Heart right ventricle (tissue), 16 donors: ENCODE results near the gene GLCE. TPM values are rescaled to one million over a fixed set of nuclear protein-coding genes. Genes with fewer than 3 reads are reported as not detected.
A peak's percentile ranks its signal among the peaks of the same experiment; 100 is the strongest.

Experiments used
- ATAC-seq, 8 donors: fragments of 200-7000 bp; cut with Tn5 transposase; one replicate each; pipeline ENCODE4 v1.9.1; 2020; ENCODE audit warnings: mild to moderate bottlenecking in 8 of 8, moderate library complexity in 8 of 8, moderate number of reproducible peaks in 1 of 8
- DNase-seq, 2 donors: peaks; one replicate each; pipeline ENCODE4 v3.0.0-alpha.2; 2020
- H3K27ac ChIP-seq, 10 donors: fragments of 200-600 bp; sonication (generic) in 2 of 10; one replicate each; pipeline versions ENCODE4 v1.5.0 to v1.8.0; 2020 to 2022; ENCODE audit warnings: mild to moderate bottlenecking in 3 of 10
- H3K27me3 ChIP-seq, 7 donors: fragments of 200-600 bp; one replicate each; pipeline ENCODE4 v1.8.0; 2021 to 2022; ENCODE audit warnings: mild to moderate bottlenecking in 2 of 7
- H3K36me3 ChIP-seq, 9 donors: fragments of 200-600 bp; sonication (generic) in 1 of 9; one replicate each; pipeline versions ENCODE4 v1.5.0 to v1.8.0; 2020 to 2022; ENCODE audit warnings: mild to moderate bottlenecking in 2 of 9
- H3K4me1 ChIP-seq, 9 donors: fragments of 200-600 bp; sonication (generic) in 1 of 9; one replicate each; pipeline versions ENCODE4 v1.5.0 to v1.8.0; 2020 to 2022; ENCODE audit warnings: mild to moderate bottlenecking in 4 of 9
- H3K4me3 ChIP-seq, 10 donors: fragments of 200-600 bp; sonication (generic) in 2 of 10; one replicate each; pipeline versions ENCODE4 v1.5.0 to v1.8.0; 2020 to 2022; ENCODE audit warnings: mild to moderate bottlenecking in 7 of 10, moderate library complexity in 2 of 10
- H3K9me3 ChIP-seq, 11 donors: fragments of 200-600 bp in 10 of 11; sonication (generic) in 2 of 11; one replicate each; pipeline versions ENCODE4 v1.5.0 to v1.8.0; 2013 to 2022; ENCODE audit warnings: mild to moderate bottlenecking in 2 of 11, control low read depth in 1 of 11, moderate library complexity in 1 of 11
- WGBS, 2 donors: extraction: QIAGEN DNeasy Blood & Tissue Kit; methylation state at CpG; one replicate each; pipeline ENCODE4 v1.1.7; 2013; ENCODE audit warnings: inconsistent platforms in 1 of 2; 5-methylcytosine and 5-hydroxymethylcytosine counted together
- intact Hi-C, 10 donors: fragments of 100-400 bp; cut with DNase I; formaldehyde crosslinking; loops; one replicate each; pipeline versions ENCODE4 v1.11.1 to v1.14.2; 2022
- polyA plus RNA-seq, 2 donors: library from polyadenylated mRNA; stranded (reverse); fragments of 200-250 nt; gene quantifications; one replicate each; pipeline ENCODE4 v1.2.3, GENCODE V29; 2013
- total RNA-seq, 10 donors: library from RNA; stranded (reverse); fragmentation: NEBNext Ultra II Directional in 3 of 10; extraction: Animal tissue kit (Norgen Biotek cat#: 25700) in 3 of 10; gene quantifications; one replicate each; pipeline versions ENCODE4 v1.2.1 to v1.2.4, GENCODE V29; 2021 to 2023
- TF ChIP-seq, protein P1 (sequence below), 9 donors: fragments of 200-600 bp; sonication (generic) in 2 of 9; IDR thresholded peaks; one replicate each; pipeline versions ENCODE4 v1.5.0 to v1.8.0; 2021 to 2022; ENCODE audit warnings: antibody characterized with exemption in 9 of 9, mild to moderate bottlenecking in 5 of 9, moderate library complexity in 1 of 9
- donor health status: Arrhythmogenic right ventricular cardiomyopathy.
- donor health status: ischemic (EF 13 %, LVEDD 7.1; RV severe dilation, severe dysfunction).
- donor health status: healthy with polysubstance abuse.
- donor health status: DM: no; HTN: yes; CAD: no.
- donor health status: DM: no; HTN: no; CAD: no.
- donor health status: ischemic (EF 25% LVEDD 6.9; RV normal size, moderate dysfunction).
- donor health status: ischemic (EF 25% LVEDD 5.7; RV mildly dilated, moderate dysfunction).
- donor health status: healthy.
- donor health status: DM: yes; HTN: yes; CAD: no.
- donor health status: Ischemic cardiomyopathy.
- donor health status: ischemic (EF 35%, LVEDD 5.7; RV mildly dilated, moderate dysfunction).
- donor health status: nonischemic (EF 11% LVEDD 7.7; RV severe dilation, severe dysfunction).
- donor health status: DM: yes; HTN: yes; CAD: no.
- donor health status: PGD.
- donor health status: ischemic (EF 29% LVEDD 5.4; RV normal size, mild dysfunction).
- donor health status: nonischemic (EF 23%, LVEDD 6.1; RV moderate dilation, normal function).

Gene GLCE
- total and polyA plus RNA-seq, 12 donors, result 5.4 to 13.3 (median 7.5) TPM

DNA sequence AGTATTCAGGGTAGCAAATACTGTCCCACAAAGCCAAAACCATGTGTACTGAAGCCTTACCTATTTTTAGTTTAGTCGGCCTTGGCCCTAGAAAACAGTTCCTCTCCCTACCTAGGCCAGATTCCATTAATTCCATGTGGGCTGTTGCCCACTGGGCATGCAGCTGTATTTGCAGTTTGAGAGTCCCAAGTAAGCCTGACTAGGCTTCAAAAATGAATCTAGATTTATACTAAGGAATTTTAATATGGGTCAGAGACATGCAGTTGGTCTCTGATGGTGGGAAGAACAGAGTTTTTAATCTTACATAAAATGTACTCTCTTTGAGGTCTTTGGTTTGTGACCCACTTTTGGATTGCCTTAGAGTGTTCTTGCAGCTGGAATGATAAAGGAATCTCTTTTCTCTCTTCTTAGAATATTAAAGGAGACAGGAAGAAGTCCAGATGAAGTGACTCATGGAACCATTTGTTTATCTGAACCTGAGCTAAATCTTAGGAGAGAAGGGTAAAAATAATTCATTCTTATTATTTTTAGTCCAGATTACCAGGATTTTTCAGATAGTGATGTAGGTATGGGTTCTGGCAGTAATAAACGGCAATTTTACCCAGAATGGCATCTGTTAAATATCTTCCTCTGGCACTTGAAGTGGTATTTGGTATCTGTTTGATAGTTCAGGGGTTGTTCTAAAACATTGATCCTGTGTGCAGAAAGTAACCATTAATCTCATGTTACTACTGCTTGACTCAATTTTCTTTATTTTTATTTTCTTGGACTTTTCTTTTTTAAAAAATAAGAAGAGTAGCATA is 33.8 kb downstream of the GLCE start:
- H3K4me1 ChIP-seq, result peaks cover 2 to 42% (median 24%) of the 10 kb centered on the region in 9 donors
- intact Hi-C loops, result no loop called here
- no peak overlapping the region for H3K4me3 ChIP-seq
- peaks cover 0 to 18% (median 9%) of the 10 kb centered on the region in 11 donors for H3K9me3 ChIP-seq
- TF ChIP-seq, protein P1, sequence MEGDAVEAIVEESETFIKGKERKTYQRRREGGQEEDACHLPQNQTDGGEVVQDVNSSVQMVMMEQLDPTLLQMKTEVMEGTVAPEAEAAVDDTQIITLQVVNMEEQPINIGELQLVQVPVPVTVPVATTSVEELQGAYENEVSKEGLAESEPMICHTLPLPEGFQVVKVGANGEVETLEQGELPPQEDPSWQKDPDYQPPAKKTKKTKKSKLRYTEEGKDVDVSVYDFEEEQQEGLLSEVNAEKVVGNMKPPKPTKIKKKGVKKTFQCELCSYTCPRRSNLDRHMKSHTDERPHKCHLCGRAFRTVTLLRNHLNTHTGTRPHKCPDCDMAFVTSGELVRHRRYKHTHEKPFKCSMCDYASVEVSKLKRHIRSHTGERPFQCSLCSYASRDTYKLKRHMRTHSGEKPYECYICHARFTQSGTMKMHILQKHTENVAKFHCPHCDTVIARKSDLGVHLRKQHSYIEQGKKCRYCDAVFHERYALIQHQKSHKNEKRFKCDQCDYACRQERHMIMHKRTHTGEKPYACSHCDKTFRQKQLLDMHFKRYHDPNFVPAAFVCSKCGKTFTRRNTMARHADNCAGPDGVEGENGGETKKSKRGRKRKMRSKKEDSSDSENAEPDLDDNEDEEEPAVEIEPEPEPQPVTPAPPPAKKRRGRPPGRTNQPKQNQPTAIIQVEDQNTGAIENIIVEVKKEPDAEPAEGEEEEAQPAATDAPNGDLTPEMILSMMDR (IDR thresholded peaks at IDR 0.05), result no peak
- ATAC-seq, result peak in 4 of 8 donors; percentile 37 to 74 (median 44)
- 11 to 13% methylated on average over 2 of the region's 2 CpGs for WGBS, 2 donors
- peak overlapping the region in 9 of 10 donors; percentile 2 to 68 (median 19) for H3K27ac ChIP-seq
- no peak for DNase-seq
- H3K27me3 ChIP-seq, result no peaks in the 10 kb centered on the region
- peaks cover 0 to 9% (median 0%) of the 10 kb centered on the region in 9 donors for H3K36me3 ChIP-seq

DNA sequence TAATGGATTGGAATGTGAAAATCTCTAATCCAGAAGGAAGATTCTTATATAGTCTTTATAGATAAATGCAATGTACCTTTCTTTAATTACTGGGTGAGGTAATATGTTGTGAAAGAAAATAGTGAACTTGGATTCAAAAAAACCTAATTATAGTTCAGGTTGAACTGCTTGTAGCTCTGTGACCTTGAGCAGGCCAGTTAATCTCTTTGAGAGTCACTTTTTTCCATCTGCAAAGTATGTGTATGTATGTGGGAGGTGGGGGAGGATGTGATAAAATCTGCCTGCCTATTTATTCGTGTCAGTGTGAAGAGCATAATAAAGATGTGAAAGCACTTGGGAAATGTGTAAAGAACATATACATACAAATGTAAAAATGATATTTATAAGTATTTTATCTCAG is 34.4 kb downstream of the GLCE start:
- H3K27me3 ChIP-seq, result no peaks in the 10 kb centered on the region
- 7% methylated on average over 1 of the region's 1 CpG for WGBS, 2 donors
- no peak overlapping the region for H3K4me3 ChIP-seq
- peaks cover 0 to 12% (median 9%) of the 10 kb centered on the region in 11 donors for H3K9me3 ChIP-seq
- H3K27ac ChIP-seq, result peak overlapping the region in 9 of 10 donors; percentile 2 to 68 (median 19)
- DNase-seq (no peak), ATAC-seq (peak in 5 of 8 donors; percentile 57 to 81 (median 65))
- intact Hi-C loops, result no loop called here
- peaks cover 2 to 42% (median 24%) of the 10 kb centered on the region in 9 donors for H3K4me1 ChIP-seq
- TF ChIP-seq, protein P1 (IDR thresholded peaks at IDR 0.05), result no peak
- H3K36me3 ChIP-seq, result peaks cover 0 to 9% (median 0%) of the 10 kb centered on the region in 9 donors

DNA sequence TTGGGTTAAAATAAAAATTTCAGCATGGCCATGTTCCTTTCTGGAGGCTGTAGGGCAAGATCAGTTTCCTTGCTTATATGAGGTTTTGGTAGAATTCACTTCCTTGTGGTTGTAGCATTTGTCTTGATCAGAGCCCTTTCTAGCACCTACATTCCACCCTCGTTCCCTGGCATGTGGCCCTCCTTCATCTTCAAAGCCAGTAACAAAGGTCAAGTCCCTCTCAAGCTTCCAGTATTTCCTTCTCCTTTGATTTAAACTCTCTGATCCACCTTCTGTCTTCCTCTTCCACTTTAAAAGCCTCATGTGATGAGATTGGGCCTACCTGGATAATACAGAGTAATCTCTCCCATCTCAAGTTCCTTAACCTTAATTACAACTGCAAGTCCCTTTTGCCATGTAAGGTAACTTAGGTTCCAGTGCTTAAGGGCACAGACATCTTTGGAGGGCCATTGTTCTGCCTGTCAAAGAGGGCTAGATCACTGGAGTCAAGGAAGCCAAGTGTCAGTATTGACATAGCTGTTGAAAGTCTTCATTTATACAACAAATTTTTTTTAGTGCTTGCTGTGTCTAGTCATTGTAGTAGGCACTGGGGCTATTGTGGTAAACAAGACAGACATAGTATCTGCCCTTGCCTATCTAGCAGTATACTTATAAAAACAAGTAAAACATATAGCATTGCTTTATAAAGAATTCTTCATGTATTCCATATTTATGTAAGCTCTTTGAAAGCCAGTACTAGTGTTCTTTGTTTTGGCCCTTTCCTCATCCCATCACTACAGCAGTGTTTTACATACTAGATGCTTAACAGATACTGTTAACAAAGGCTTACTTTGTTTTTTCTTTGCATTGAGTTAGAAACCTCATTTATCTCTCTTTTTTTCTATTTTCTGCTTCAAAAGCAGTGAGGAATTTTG is 40.7 kb downstream of the GLCE start:
- Histone ChIP-seq H3K36me3 (peaks cover 0 to 9% (median 0%) of the 10 kb centered on the region in 9 donors), H3K4me3 (no peak overlapping the region), H3K27ac (no peak overlapping the region), H3K9me3 (peaks cover 0 to 6% (median 0%) of the 10 kb centered on the region in 11 donors), H3K4me1 (peaks cover 0 to 3% (median 0%) of the 10 kb centered on the region in 9 donors), H3K27me3 (no peaks in the 10 kb centered on the region)
- DNase-seq (no peak), ATAC-seq (no peak)
- intact Hi-C loops, result no loop called here
- WGBS, 2 donors, result 55 to 58% methylated on average over 1 of the region's 1 CpG
- TF ChIP-seq, protein P1 (IDR thresholded peaks at IDR 0.05), result no peak

DNA sequence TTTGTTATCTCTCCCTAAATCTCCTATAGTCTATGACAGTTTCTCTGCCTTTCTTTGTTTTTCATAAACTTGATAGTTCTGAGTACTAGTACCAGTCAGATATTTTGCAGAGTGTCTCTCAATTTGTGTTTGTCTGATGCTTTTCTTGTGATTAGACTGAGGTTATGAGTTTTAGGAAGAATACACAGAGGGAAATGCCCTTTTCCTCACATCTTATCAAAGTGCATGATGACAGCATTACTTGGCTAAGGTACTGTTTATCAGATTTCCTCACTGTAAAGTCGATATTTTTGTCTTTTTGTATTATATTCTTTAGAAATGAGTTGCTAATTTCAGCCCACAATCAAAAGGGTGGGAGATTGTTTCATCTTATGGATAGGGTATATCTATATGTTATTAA is 45.6 kb downstream of the GLCE start:
- Histone ChIP-seq H3K27me3 (no peaks in the 10 kb centered on the region), H3K27ac (no peak overlapping the region), H3K9me3 (peaks cover 0 to 6% (median 0%) of the 10 kb centered on the region in 11 donors), H3K4me1 (peaks cover 0 to 9% (median 0%) of the 10 kb centered on the region in 9 donors), H3K4me3 (no peak overlapping the region), H3K36me3 (no peaks in the 10 kb centered on the region)
- TF ChIP-seq, protein P1 (IDR thresholded peaks at IDR 0.05), result no peak
- intact Hi-C loops, result no loop called here
- ATAC-seq, result no peak
- 34 to 40% methylated on average over 1 of the region's 1 CpG for WGBS, 2 donors
- no peak for DNase-seq
